ENCODE measurements around the gene PARN.
"Not testable (repeated sequence)": the region's sequence is repeated elsewhere in the genome, so short reads cannot be mapped to it uniquely, and the experiment has no call there.

The PARN gene, protein sequence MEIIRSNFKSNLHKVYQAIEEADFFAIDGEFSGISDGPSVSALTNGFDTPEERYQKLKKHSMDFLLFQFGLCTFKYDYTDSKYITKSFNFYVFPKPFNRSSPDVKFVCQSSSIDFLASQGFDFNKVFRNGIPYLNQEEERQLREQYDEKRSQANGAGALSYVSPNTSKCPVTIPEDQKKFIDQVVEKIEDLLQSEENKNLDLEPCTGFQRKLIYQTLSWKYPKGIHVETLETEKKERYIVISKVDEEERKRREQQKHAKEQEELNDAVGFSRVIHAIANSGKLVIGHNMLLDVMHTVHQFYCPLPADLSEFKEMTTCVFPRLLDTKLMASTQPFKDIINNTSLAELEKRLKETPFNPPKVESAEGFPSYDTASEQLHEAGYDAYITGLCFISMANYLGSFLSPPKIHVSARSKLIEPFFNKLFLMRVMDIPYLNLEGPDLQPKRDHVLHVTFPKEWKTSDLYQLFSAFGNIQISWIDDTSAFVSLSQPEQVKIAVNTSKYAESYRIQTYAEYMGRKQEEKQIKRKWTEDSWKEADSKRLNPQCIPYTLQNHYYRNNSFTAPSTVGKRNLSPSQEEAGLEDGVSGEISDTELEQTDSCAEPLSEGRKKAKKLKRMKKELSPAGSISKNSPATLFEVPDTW

DNA sequence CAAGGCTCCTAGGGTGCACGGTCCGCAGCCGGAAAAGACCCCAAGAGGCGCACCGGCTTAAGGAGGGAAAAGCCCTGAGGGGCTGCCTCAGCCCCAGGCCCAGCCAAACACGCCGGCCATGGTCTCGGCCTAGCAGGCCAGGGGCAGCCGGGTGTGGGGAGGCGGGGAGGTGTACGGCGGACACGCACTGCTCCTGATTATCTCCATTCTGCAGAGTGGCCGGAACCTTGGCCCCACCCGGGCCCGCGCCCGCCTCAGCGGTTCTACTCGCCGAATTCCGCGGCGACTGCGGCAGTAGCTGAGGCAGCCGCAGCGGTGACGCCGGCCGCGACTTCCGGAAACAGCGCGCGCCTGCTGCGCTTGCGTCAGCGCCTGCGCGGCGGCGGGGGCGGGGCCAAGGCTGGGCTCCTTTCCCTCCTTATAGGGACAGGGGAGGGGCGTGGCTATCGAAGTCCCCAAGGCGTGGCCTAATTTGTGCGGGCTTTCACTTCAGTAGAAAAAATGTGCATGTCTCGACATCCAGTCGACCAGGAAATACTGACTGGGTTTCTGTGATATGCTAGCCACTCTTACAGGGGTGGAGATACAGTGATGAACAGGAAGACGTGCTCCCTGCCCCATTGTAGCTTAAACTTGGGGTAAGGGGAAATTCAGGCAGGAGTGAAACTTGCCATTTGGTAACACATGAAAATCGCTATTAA is at the start of gene PARN:
TSS of gene PARN (minus strand) at position 342 of the 701 bp plus-strand sequence. CDS start at position 207, 135 bp downstream.
- DNase-seq: peak; percentile 97

DNA sequence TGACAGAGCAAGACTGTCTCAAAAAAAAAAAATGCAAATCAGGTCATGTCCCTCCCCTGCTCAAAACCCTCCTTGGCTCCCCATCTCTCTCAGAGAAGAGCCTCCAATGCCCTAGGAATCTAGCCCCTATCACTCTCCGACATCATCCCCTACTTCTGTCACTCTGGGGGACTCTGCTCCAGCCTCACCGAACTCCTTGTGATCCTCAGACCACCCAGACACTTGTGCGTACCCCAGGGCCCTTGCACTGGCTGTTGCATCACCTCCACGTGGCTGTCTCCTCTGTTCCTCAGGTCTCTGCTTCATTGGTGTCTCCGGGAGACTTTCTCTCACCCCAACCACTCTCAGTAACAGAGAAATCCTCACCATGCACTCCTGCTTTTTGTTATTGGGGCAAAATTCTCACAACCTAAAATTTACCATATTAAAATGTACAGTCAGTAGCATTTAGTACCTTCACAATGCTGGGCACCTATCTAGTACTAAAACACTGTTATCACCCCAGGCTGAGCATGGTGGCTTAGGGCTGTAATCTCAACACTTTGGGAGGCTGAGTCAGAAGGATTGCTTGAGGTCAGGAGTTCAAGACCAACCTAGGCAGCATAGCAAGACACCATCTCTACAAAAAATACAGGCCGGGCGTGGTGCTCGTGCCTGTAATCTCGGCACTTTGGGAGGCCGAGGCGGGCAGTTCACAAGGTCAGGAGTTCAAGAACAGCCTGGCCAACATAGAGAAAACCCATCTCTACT is 48.9 kb upstream of the PARN start:
- DNase-seq: no peak

DNA sequence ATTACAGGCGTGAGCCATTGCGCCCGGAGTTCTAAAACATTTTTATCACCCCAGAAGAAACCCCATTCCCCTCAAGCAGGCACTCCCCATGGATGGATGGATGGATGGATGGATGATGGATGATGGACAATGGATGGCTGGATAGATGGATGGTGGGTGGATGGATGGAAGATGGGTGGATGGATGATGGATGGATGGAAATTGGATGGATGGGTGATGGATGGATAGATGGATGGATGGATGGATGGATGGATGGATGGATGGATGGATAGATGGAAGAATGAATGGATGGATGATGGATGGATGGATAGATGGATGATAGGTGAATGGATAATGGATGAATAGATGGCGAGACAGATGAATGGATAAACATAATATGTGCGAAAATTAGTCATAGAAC is 47.6 kb upstream of the PARN start:
- DNase-seq: no peak

DNA sequence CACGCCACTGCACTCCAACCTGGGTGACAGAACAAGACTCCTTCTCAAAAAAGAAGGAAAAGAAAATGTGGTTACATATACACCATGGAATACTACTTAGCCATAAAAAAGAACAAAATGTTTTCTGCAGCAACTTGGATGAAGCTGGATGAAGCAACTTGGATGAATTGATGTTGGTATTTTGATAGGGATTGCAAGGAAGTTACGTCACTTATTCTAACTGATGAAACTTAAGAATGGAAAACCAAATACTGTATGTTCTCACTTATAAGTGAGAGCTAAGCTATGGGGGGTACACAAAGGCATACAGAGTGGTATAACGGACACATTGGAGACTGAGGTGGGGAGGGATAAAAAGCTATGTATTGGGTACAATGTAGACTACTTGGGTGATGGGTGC is 46.6 kb upstream of the PARN start:
- no peak for DNase-seq

DNA sequence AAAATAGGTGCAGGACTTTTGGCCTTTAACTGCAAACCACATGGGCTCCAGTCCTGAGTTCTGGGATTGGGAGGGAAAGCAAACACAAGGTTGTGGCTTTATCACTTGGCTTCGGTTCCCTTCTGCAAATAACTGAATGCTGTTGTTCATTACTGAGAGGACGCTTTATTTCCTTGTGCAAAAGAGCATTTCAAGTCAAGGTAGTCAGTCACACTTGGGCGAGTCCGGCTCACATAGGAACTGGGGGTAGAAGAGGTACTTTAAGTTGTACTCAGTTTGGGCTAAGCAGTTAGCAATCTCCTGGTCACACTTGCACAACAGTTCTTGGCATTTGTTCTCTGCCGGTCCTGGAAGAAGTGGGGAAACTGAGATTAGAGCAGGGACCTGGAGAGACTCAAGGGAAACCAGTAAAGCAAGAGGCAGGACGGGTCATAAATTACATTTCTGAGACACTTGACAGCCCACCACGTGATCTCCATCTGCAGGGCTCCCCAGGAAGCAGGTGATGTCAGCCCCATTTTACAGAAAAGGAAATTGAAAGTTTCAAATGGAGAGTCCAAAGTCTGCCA is 42.4 kb upstream of the PARN start:
- DNase-seq: peak; percentile 23

DNA sequence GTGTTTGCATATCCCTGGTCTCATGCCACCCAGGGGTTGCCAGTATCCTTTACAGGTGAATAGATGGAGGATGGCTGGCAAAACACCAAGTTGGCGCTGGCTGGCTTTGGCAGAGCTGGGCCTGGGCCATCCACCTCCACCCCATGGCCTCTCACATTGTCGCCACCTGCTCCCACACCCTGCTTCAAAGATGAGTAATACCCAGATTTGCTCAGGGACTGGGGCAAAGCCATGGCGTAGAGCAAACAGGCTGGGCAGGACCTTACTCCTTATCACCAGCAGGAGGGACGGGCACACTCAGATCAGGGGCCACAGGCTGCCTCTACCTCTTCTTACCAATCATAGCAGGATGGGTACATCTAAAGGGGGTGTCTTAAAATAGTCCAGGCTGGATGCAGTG is 39.7 kb upstream of the PARN start:
- DNase-seq: peak; percentile 18

DNA sequence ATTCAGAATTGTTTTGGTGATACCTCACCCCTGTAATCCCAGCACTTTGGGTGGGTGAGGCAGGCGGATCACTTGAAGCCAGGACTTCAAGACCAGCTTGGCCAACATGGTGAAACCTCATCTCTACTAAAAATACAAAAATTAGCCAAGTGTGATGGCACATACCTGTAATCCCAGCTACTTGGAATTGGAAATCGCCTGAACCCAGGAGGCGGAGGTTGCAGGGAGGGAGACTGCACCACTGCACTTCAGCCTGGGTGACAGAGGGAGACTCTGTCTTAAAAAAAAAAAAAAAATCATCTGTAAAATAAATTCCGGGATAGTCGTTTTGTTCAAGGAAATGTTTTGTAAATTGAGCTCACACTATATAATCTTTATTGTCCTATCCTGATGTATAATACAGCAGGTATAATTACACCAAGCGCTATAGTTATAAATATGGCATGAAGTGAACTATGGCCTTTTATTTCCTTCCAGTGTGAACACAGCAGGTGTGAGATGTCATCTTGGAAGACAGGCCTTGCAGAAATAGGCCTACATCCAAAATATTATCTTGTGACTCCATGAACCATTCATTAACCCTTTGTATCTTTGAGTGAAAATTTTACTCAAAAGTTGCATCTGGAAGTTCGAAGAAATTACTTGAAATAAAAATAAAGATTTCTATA is 38.6 kb upstream of the PARN start:
- no peak for DNase-seq

DNA sequence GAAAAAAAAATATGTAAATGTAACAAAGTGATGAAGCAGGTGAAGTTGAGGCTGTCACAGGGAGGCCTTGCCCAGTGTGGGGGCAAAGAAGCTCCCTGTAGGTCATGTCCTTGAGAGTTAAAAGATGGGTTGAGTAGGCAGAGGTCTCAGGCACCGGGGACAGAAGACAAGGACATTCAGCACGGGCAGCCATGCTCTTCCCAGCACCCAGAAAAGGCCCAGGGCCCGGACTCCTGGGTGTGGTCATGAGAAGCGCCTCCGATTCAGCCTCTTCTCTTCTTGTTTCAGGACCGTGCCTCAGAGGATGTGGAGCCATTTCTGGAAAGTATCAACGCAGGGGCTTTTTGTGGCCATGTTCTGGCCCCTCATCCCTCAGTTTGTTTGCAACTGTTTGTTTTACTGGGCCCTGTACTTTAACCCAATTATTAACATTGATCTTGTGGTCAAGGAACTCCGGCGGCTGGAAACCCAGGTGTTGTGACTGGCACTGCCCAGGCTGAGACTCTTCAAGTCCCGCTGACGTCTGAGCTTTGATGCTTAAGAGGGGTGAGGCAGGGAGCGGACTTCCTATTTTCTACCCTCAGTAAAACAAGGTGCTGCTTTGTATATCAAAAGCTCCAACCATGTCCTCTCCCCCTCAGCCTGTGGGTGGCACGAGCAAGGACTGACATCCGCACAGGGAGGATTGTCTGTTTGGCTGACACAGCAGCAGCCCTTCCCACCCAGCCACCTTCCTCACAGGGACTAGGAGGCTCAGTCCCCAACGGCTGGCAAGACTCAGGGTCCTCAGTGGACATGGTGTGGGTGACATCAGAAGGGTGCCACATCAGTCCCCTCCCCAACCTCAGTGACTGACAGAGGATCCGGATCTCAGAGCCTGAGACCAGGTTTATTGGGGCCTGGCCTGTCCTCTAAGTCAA is 37.5 kb upstream of the PARN start:
- DNase-seq: no peak

DNA sequence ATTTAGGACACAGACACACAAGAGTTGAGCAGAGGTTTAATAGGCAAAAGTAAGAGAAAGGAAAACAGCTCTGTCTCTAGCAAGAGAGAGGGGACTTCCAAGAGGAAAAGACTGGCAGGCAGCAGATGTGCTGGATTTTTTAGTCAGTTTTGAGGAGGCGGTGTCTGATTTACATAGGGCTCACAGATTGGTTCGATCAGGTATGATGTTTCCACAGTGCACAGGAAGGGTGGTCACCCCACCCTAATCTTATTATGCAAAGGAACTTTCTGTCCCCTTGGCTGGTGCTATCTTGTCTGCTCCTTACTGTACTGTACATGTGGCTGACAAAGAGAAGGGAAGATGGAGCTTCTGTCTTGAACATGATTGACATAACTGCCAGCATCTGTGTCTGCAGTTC is 28.0 kb upstream of the PARN start:
- no peak for DNase-seq

DNA sequence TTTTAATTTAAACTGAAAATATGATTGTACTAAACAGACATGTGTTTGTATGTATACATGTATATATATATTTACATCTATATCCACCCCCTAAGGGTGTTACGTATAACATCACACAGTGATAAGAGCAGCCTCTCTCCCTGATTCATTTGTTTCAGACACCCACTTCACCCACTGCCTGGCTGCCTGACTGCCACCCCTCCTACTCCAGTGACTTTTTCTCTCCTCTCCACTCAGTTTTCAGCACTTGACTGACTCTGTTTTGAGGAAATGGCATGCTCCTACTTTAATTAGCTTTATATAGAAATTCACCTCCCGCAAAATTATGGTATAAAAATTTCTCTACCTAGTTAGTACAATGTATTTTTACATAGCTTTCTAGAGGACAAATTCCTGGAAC is 22.7 kb upstream of the PARN start:
- DNase-seq: no peak

DNA sequence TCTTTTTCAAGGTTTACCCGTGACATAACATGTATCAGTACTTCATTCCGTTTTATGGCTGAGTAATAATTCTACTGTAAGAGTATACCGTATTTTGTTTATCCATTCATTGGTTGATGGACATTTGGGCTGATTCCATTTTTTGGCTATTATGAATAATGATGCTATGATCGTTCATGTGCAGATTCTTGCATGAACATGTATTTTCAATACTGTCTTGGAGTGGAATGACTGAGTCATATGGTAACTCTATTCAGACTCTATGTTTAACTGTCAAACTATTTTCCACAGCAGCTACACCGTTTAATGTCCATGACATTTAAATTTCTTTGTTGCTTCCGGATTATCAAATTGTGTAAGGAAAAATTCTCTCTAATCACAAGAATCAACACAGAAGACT is 20.6 kb upstream of the PARN start:
- DNase-seq: no peak

DNA sequence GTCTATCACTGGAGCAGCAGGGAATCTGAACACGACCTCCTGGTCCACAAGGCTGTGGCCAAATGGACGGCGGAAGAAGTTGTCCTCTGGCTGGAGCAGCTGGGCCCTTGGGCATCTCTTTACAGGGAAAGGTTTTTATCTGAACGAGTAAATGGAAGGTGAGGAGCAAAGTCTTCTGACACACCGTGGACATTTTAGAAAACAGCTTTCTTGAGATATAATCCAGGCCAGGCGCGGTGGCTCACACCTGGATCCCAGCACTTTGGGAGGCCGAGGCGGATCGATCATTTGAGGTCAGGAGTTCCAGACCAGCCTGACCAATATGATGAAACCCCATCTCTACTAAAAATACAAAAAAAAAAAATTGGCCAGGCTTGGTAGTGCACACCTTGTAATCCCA is 19.8 kb upstream of the PARN start:
- DNase-seq: no peak

DNA sequence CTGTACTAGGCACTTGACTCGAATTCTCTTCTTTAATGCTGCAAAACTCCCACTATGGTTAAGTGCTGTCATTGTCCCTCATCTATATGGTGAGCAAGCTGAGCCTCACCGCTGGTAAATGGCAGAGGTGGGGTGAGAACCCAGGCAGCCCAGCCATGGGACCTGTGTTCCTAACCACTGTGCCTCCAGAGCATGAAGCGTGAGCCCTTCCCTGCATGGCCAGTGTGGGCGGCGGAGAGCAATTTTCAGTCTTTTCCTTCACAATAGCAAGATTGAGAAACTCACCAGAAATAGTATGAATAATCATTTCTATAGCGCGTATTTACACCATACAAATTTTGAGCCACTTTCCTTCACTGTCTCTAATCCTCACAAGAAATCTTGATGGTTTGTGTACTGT is 11.9 kb upstream of the PARN start:
- DNase-seq: no peak

DNA sequence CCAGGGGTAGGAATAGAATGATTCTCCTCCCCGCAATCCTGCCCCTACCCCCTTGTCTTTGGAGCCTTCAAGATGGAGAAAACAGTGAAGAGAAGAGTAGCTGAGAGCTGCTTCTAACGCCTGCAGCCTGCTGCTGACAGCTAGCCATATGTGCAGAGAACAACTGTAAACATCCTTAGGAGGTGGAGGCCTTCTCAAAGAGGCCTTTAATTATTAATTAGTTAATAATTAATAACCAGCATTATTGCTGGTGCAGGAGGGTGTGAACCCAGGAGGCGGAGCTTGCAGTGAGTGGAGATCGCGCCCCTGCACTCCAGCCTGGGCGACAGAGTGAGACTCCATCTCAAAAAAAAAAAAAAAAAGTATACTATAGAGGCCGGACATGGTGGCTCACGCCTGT is 11.1 kb upstream of the PARN start:
- no peak for DNase-seq

DNA sequence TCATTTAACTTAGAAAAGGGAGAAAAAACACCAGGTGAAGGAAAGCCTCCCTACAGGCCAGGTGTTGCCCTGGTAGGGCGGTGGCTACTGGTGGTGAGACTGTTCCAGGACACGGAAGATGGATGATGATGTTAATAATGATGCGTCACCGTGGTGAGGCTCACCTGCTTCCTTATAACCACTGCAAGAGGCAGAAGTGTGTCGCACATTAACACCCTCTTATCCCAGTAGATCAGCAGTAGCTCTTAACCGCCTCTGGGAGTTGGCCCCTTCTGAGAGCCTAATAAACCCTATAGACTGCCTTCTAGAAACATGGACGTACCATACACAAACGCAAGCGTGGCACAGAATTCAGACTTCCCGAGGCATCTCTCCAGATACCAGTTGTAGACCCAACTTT is 10.5 kb upstream of the PARN start:
- peak; percentile 24 for DNase-seq

DNA sequence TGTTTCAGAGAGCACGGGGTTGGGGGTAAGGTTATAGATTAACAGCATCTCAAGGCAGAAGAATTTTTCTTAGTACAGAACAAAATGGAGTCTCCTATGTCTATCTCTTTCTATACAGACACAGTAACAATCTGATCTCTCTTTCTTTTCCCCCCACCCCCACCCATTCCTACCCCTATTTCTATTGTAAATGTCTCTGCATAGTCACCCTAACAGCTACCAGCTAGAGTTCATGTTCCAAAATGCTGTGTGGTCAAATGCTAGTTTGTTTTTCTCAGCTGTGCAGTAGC is 6.8 kb upstream of the PARN start:
- not testable (repeated sequence) for DNase-seq

DNA sequence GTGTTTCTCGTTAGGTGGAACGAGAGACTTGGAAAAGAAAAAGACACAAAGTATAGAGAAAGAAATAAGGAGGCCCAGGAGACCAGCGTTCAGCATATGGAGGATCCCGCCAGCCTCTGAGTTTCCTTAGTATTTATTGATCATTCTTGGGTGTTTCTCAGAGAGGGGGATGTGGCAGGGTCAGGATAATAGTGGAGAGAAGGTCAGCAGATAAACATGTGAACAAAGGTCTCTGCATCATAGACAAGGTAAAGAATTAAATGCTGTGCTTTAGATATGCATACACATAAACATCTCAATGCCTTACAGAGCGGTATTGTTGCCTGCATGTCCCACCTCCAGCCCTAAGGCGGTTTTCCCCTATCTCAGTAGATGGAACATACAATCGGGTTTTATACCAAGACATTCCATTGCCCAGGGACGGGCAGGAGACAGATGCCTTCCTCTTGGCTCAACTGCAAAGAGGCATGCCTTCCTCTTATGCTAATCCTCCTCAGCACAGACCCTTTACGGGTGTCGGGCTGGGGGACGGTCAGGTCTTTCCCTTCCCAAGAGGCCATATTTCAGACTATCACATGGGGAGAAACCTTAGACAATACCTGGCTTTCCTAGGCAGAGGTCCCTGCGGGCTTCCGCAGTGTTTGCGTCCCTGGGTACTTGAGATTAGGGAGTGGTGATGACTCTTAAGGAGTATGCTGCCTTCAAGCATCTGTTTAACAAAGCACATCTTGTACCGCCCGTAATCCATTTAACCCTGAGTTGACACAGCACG is 6.3 kb upstream of the PARN start:
- DNase-seq: not testable (repeated sequence)

DNA sequence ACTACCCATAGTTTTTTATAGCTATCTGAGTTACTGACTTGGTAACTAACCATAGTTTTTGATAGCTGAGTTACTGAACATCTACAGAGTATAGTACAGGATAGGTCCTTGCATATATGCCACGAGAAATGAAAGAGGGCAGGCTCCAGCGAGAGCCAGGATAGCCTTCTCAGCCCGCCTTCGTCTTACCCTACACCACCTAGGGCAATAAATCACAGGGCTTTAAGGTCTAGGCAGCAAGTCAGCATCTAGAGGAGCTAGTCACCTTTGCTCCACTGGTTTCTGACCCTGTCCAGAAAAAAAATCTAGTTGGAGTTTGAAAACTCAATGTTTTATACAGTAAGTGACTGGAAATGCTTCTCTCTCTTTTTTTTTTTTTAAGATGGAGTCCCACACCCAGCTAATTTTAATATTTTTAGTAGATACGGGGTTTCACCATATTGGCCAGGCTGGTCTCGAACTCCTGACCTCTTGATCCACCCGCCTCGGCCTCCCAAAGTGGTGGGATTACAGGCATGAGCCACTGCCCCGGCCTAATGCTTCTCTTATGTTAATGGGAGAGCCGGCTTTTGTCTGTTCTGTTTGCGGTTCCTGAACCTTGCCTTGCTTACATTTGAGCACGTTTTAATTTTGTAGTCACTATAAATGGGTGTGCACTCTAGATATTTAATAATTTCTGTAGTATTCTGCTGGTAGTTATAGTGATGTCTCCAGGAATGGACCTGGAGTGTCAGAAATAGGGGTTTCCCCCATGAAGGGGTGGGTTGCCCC is 5.5 kb upstream of the PARN start:
- DNase-seq: no peak

DNA sequence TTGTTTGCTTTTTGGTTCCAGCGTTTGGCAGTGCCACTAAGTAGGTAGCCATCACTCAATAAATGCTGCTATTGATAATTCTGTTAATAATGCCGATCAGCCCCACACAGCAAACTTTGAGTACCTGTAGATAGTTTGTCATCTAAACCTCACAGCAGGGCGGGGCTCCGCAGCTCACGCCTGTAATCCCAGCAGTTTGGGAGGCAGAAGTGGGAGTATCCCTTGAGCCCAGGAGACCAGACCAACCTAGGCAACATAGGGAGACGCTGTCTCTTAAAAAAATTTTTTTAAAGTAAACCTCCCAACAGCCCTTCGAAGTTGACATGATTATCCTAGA is 4.3 kb upstream of the PARN start:
- DNase-seq: no peak
